B cell (primary cell): ENCODE data around the gene LTB. TPM values are rescaled to one million over a fixed set of nuclear protein-coding genes. Genes with fewer than 3 reads are reported as not detected.
A peak's percentile ranks its signal among the peaks of the same experiment; 100 is the strongest.

Experiments used
- ATAC-seq: fragments of 200-7000 bp; cut with Tn5 transposase; one replicate; pipeline ENCODE4 v1.10.0; 2021; ENCODE audit warnings: low read depth, mild to moderate bottlenecking, moderate number of reproducible peaks, moderate library complexity
- CTCF ChIA-PET: fragments of 350-600 bp; sonication (Branson Sonifier 250); formaldehyde crosslinking; loops from one replicate; lab custom pipeline; 2021; ENCODE audit warnings: antibody characterized with exemption, inconsistent platforms; lab: Charles Lee
- POLR2A ChIA-PET: fragments of 350-600 bp; sonication (Branson Sonifier 250); formaldehyde crosslinking; loops from one replicate; lab custom pipeline; 2021; ENCODE audit warnings: antibody characterized with exemption; lab: Charles Lee
- DNase-seq: peaks from one replicate; pipeline ENCODE4 v3.0.0; 2013
- H2AFZ ChIP-seq: 2 replicates; pipeline ENCODE4 v1.6.1; 2012; ENCODE audit warnings: mild to moderate bottlenecking, low read depth, low read length; ENCODE audit not compliant: insufficient read depth, poor library complexity, severe bottlenecking
- H3K27ac ChIP-seq, 2 donors: 1 replicate in 1 of 2; 2 replicates in 1 of 2; pipeline ENCODE4 v1.5.1; 2012 to 2013; ENCODE audit warnings: low read length in 2 of 2, mild to moderate bottlenecking in 2 of 2, moderate library complexity in 1 of 2
- H3K27me3 ChIP-seq, 4 experiments: fragments of 200-600 bp in 1 of 4; sonication (generic) in 1 of 4; replicated peaks in 1 of 4; 1 replicate in 2 of 4; 2 replicates in 2 of 4; pipeline versions ENCODE4 v1.6.1 to v1.7.0; 2013 to 2016; ENCODE audit warnings: low read length in 3 of 4, mild to moderate bottlenecking in 2 of 4, mixed read lengths in 1 of 4, moderate library complexity in 1 of 4; ENCODE audit not compliant: insufficient read depth in 4 of 4, control insufficient read depth in 3 of 4; ENCODE audit errors: control extremely low read depth in 1 of 4
- H3K36me3 ChIP-seq, 2 experiments: replicated peaks in 1 of 2; 1 replicate in 1 of 2; 2 replicates in 1 of 2; pipeline versions ENCODE4 v1.6.1 to v1.7.1; 2013; ENCODE audit warnings: low read length in 1 of 2; ENCODE audit not compliant: insufficient read depth in 2 of 2, control insufficient read depth in 1 of 2; ENCODE audit errors: control extremely low read depth in 1 of 2, extremely low read depth in 1 of 2
- H3K4me1 ChIP-seq, 2 donors: fragments of 200-600 bp in 1 of 2; sonication (generic) in 1 of 2; 1 replicate in 1 of 2; 2 replicates in 1 of 2; pipeline versions ENCODE4 v1.5.1 to v1.6.1; 2013 to 2017; ENCODE audit warnings: low read length in 2 of 2; ENCODE audit not compliant: control insufficient read depth in 2 of 2, insufficient read depth in 2 of 2
- H3K4me2 ChIP-seq: replicated peaks from 2 replicates; pipeline ENCODE3; 2012; ENCODE audit warnings: mild to moderate bottlenecking, low read depth, low read length; ENCODE audit not compliant: poor library complexity, severe bottlenecking
- H3K4me3 ChIP-seq, 5 experiments: fragments of 200-600 bp in 1 of 5; sonication (generic) in 1 of 5; 1 replicate in 3 of 5; 2 replicates in 2 of 5; pipeline versions ENCODE4 v1.5.1 to v1.7.0; 2011 to 2016; ENCODE audit warnings: low read length in 4 of 5, mild to moderate bottlenecking in 4 of 5, low read depth in 2 of 5, control low read depth in 1 of 5, moderate library complexity in 1 of 5; ENCODE audit not compliant: insufficient read depth in 1 of 5; ENCODE audit errors: control extremely low read depth in 1 of 5, extremely low read depth in 1 of 5
- H3K79me2 ChIP-seq: fragments of 200-600 bp; sonication (generic); one replicate; pipeline ENCODE4 v1.6.0; 2016; ENCODE audit warnings: low read length; ENCODE audit not compliant: control insufficient read depth, insufficient read depth
- H3K9ac ChIP-seq: fragments of 200-600 bp; sonication (generic); 2 replicates; pipeline ENCODE4 v1.6.1; 2017; ENCODE audit warnings: mild to moderate bottlenecking, low read length, moderate library complexity
- H3K9me3 ChIP-seq, 3 donors: one replicate each; pipeline versions ENCODE4 v1.6.1 to v1.7.1; 2013; ENCODE audit warnings: low read length in 2 of 3; ENCODE audit not compliant: control insufficient read depth in 2 of 3, insufficient read depth in 1 of 3; ENCODE audit errors: control extremely low read depth in 1 of 3
- H4K20me1 ChIP-seq: 2 replicates; pipeline ENCODE4 v1.6.0; 2012; ENCODE audit warnings: mild to moderate bottlenecking, low read length; ENCODE audit not compliant: insufficient read depth, control insufficient read depth, poor library complexity, severe bottlenecking
- H3K27ac Mint-ChIP-seq: one replicate; pipeline ENCODE4 v1.8.0; 2021; ENCODE audit warnings: mixed read lengths
- H3K27me3 Mint-ChIP-seq: one replicate; pipeline ENCODE4 v1.8.0; 2021; ENCODE audit warnings: mixed read lengths
- H3K4me1 Mint-ChIP-seq: one replicate; pipeline ENCODE4 v1.8.0; 2021; ENCODE audit warnings: mixed read lengths
- H3K4me3 Mint-ChIP-seq: one replicate; pipeline ENCODE4 v1.8.0; 2021; ENCODE audit warnings: mixed read lengths
- H3K9me3 Mint-ChIP-seq: one replicate; pipeline ENCODE4 v1.8.0; 2022; ENCODE audit warnings: mixed read lengths; ENCODE audit not compliant: insufficient read depth
- EZH2 ChIP-seq: IDR thresholded peaks from 2 replicates; pipeline ENCODE4 v1.6.1; 2012; ENCODE audit warnings: borderline replicate concordance, low read depth, mild to moderate bottlenecking, moderate library complexity, low read length; ENCODE audit not compliant: insufficient read depth, poor library complexity, severe bottlenecking
- WGBS: methylation state at CpG from one replicate; pipeline ENCODE4 v1.1.5; 2013; ENCODE audit warnings: missing lambda C conversion rate; ENCODE audit not compliant: insufficient coverage; 5-methylcytosine and 5-hydroxymethylcytosine counted together
- intact Hi-C: fragments of 100-400 bp; cut with micrococcal nuclease; formaldehyde crosslinking; loops from one replicate; pipeline ENCODE4 v1.10.0; 2022
- polyA plus RNA-seq: library from polyadenylated mRNA; depleted of rRNA; stranded (reverse); fragments of >200 nt; gene quantifications from 2 replicates; pipeline ENCODE4 v1.2.3, GENCODE V29; 2012
- total RNA-seq, 2 donors: library from RNA; stranded (reverse); fragments of 120-200 nt in 1 of 2; gene quantifications; 1 replicate in 1 of 2; 2 replicates in 1 of 2; pipeline versions ENCODE4 v1.2.3 to v1.2.4, GENCODE V29; 2013 to 2022
- TF ChIP-seq, protein P1 (sequence below): fragments of 200-600 bp; IDR thresholded peaks from one replicate; pipeline ENCODE4 v1.8.0; 2022; ENCODE audit warnings: antibody characterized with exemption, mild to moderate bottlenecking

LTB gene
- total and polyA plus RNA-seq, 2 donors (not counting 1 experiment from before 2014, with no cell fraction given), result 488 to 938 TPM

- intact Hi-C loops, result loop anchor here (1.0 to 5.0 kb wide), 9 partner anchors 22 to 337 kb away; partner anchors contain the start of genes BAG6, EHMT2, LSM2 and NELFE
- Mint-ChIP-seq H3K4me3 (peak overlapping the region; percentile 86), H3K9me3 (no peaks in the 10 kb centered on the region), H3K27me3 (no peaks in the 10 kb centered on the region), H3K27ac (peak overlapping the region; percentile 95), H3K4me1 (peaks cover 45% of the 10 kb centered on the region)
- Histone ChIP-seq H3K9me3 (peaks cover 0 to 6% (median 0%) of the 10 kb centered on the region in 3 donors), H4K20me1 (peaks cover 6% of the 10 kb centered on the region), H3K27me3 (no peaks in the 10 kb centered on the region), H3K4me1 (peaks cover 26 to 35% of the 10 kb centered on the region in 2 donors), H3K4me2 (peak overlapping the region; percentile 90), H3K36me3 (peaks cover 4 to 26% of the 10 kb centered on the region in 2 experiments), H3K9ac (peak overlapping the region; percentile 90), H3K27ac (peak overlapping the region; percentile 97 to 99), H2AFZ (peak overlapping the region; percentile 76), H3K4me3 (peak overlapping the region; percentile 8 to 90 (median 84)), H3K79me2 (peaks cover 19% of the 10 kb centered on the region)
- ChIA-PET CTCF (interaction anchor here (0.8 to 2.3 kb wide), 3 partner anchors 22 to 69 kb away, joined by 5 to 9 read pairs (median 5); partner anchors contain the start of gene NCR3), POLR2A (interaction anchor here (0.6 to 1.7 kb wide), 9 partner anchors 32 to 215 kb away, joined by 3 to 7 read pairs (median 5); partner anchors contain the start of genes ATP6V1G2, BAG6, C6orf47 and DDX39B)
- peak; percentile 99 for DNase-seq
- 0% methylated on average over 44 of the region's 50 CpGs for WGBS
- TF ChIP-seq, protein P1, sequence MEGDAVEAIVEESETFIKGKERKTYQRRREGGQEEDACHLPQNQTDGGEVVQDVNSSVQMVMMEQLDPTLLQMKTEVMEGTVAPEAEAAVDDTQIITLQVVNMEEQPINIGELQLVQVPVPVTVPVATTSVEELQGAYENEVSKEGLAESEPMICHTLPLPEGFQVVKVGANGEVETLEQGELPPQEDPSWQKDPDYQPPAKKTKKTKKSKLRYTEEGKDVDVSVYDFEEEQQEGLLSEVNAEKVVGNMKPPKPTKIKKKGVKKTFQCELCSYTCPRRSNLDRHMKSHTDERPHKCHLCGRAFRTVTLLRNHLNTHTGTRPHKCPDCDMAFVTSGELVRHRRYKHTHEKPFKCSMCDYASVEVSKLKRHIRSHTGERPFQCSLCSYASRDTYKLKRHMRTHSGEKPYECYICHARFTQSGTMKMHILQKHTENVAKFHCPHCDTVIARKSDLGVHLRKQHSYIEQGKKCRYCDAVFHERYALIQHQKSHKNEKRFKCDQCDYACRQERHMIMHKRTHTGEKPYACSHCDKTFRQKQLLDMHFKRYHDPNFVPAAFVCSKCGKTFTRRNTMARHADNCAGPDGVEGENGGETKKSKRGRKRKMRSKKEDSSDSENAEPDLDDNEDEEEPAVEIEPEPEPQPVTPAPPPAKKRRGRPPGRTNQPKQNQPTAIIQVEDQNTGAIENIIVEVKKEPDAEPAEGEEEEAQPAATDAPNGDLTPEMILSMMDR, result no peak
- TF ChIP-seq EZH2, result no peak
- peak; percentile 84 for ATAC-seq
Measured at GRCh38 chr6:31619805-31620585, 37.8 kb upstream of the LTB start.

GRCh38 chr6:31617010-31617409 is 34.8 kb upstream of the LTB start:
- Histone ChIP-seq H3K27ac (no peak overlapping the region), H3K9ac (no peak overlapping the region), H3K9me3 (peaks cover 0 to 6% (median 0%) of the 10 kb centered on the region in 3 donors), H3K36me3 (peaks cover 0 to 5% of the 10 kb centered on the region in 2 experiments), H3K4me3 (no peak overlapping the region), H4K20me1 (no peaks in the 10 kb centered on the region), H3K27me3 (no peaks in the 10 kb centered on the region), H3K4me2 (no peak overlapping the region), H3K4me1 (peaks cover 36 to 45% of the 10 kb centered on the region in 2 donors), H2AFZ (no peak overlapping the region), H3K79me2 (peaks cover 12% of the 10 kb centered on the region)
- DNase-seq (no peak), ATAC-seq (no peak)
- ChIA-PET POLR2A (interaction anchor here (0.7 kb wide), 1 partner anchor 75 kb away, joined by 3 read pairs; no protein-coding TSS in a partner anchor), CTCF (interaction anchor here (1.3 to 5.6 kb wide), 4 partner anchors 8 to 70 kb away, joined by 3 to 44 read pairs (median 4); partner anchors contain the start of gene NFKBIL1)
- peaks cover 50% of the 10 kb centered on the region for H3K4me1 Mint-ChIP-seq
- TF ChIP-seq EZH2, result no peak
- TF ChIP-seq, protein P1, result no peak
- WGBS, result 84% methylated on average over 2 of the region's 2 CpGs
- H3K27ac Mint-ChIP-seq, result peak overlapping the region; percentile 17
- no peaks in the 10 kb centered on the region for H3K27me3 Mint-ChIP-seq
- intact Hi-C loops, result no loop called here
- H3K4me3 Mint-ChIP-seq, result no peak overlapping the region
- H3K9me3 Mint-ChIP-seq, result no peaks in the 10 kb centered on the region
